Inferior parietal cortex (tissue), 1 donor: ENCODE measurements around the gene PEDS1.
"Not testable (repeated sequence)": the region's sequence is repeated elsewhere in the genome, so short reads cannot be mapped to it uniquely, and the experiment has no call there.

ENCODE experiments used
- DNase-seq: peaks from one replicate; pipeline ENCODE4 v3.0.0-alpha.2; 2016; ENCODE audit errors: extremely low spot score

Gene PEDS1

DNA sequence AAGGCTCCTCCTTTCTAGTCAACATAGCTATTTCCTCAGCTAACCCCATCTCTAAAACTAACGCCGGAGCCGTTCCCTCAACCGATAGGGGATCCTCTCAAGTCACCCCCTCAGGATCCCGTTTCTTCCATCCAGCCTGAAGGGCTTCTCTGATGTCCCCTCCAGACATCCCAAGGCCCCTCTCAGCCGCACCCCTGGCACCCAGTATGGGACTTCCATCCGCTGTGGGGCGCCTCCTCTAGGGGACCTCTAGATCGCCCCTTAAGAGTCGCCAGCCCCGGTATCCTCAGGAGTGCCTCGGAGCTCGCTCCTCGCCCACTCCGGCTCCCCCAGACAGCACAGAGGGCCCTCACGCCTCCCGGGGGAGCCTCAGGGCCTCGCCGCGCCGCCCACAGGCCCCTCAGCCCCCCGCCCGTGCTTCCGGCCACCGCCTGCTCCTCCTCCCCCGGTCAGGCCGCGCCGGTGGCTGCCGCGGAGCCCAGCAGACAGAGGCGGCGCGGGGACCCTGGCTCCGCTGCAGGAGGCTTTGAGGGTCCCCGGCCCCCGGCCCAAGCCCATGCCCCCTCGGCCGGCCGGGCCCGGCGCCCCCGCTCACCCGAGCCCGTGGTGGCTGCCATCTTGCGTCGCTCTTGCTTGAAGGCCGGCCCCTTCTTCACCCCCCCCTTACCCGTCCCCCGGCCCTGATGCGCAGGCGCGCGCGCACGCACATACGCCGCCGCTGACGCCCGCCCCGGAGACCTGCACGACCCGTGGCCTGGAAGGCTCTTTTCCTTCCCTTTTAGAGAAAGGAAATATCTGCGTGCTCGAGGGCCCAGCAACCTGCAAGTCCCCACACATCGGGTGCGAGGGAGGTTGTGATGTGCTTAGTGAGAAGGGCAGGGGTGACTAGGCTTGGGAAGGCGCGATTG, 40.8 kb downstream of the PEDS1 start, which contains the start of gene UBE2V1:
UBE2V1 (minus strand) TSS at position 639 of the 908 bp plus-strand sequence; CDS start at position 617, 22 bp downstream.
- DNase-seq = peak; percentile 75

DNA sequence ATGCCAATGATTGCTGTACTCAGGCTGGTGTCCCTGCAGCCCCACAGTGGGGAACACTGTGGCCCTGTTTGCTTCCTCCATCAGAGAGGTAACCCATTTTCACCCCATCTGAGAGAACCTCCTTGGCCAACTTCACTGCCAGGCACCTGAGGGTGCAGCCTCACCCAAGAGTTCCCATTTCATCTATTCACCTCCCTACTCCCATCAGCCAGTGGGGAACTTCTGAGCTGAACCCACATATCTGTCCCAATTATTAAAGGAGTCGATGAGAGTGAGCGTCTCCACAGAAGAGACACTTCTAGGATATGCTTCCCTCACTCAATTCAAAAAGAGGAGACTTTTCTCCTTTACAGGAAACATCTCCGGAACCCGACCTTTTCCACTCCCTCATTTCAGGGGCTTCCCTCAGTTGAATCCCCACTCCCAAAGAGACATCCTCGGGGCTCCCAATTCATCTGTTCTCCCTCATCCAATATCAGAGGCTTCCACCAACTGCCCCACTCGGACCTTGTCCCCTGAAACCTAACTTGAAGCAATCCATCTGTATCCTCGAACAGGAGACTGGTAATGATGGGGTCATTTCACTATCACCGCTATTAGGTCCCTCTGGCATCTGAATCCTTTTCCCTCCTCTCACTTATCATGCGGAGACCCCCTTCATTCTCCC, 41.6 kb downstream of the PEDS1 start:
- no peak for DNase-seq

- DNase-seq = no peak
Observed at GRCh38 chr20:50111120-50111828, 42.2 kb downstream of the PEDS1 start.

- DNase-seq = no peak
Observed at GRCh38 chr20:50110141-50111047, 43.1 kb downstream of the PEDS1 start.

GRCh38 chr20:50108556-50109235, 44.8 kb downstream of the PEDS1 start:
- DNase-seq = no peak

DNA sequence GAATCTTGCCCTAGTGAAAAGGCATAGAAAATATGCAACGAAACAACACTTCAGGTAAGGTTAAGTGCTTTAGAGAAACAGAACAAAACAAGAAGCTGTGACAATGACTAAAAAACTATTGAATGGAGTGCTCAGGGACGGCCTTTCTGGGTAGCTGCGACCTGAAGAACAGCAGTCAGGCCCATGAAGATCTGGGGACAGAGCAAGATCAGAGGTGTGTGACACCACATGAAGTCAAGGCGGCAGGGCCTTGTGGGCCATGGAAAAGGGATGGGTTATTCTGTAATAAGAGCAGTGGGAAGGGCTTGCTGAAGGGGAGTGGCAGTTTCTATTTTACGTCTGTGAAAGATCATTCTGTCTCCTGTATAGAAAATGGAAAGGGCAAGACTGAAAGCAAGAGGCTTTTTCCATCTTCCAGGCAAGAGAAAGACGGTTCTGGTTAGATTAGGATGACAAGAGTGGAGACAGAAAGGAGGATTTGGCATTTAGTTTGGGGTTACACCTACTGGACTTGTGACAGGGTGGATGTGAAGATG, 45.7 kb downstream of the PEDS1 start:
- no peak for DNase-seq

GRCh38 chr20:50107086-50107660, 46.4 kb downstream of the PEDS1 start:
- no peak for DNase-seq

DNA sequence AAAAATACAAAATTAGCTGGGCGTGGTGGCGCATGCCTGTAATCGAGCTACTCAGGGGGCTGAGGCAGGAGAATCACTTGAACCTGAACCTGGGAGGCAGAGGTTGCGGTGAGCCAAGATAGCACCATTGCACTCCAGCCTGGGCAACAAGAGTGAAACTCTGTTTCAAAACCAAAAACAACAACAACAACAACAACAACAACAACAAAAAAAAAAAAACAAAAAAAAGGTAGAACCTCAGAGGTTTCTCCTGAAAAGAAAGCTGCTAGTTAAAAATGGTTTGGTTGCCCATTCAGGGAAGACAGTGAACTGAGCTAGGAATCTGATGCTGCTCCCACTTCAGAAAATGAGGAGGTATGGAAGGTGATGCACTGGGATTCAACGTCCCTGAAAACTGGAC, 46.9 kb downstream of the PEDS1 start:
- not testable (repeated sequence) for DNase-seq
